HG03521 (cell line): ENCODE measurements around the gene NTRK1.
"Not testable (repeated sequence)": the region's sequence is repeated elsewhere in the genome, so short reads cannot be mapped to it uniquely, and the experiment has no call there.

Source experiments
- ATAC-seq: cut with Tn5 transposase; IDR thresholded peaks from one replicate; pipeline ENCODE4 v1.9.1; 2021; ENCODE audit warnings: mild to moderate bottlenecking, moderate library complexity; ENCODE audit not compliant: unreplicated experiment

The NTRK1 gene

DNA sequence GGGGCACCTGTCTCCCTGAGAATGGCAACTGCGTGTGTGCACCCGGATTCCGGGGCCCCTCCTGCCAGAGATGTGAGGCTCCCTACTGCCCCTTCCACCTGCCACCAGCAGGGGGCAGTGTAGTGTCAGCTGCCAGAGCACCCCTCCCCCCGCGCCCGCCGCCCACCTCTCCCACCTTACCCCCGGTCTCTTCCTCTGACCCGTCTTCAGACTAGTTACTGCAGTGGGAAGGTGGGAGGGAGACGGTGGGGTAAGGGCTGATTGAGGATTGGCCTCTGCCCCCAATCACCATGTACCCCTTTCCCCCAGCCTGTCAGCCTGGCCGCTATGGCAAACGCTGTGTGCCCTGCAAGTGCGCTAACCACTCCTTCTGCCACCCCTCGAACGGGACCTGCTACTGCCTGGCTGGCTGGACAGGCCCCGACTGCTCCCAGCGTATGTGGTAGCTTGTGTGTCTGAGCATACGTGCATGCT, 49.7 kb downstream of the NTRK1 start:
- ATAC-seq = no peak

DNA sequence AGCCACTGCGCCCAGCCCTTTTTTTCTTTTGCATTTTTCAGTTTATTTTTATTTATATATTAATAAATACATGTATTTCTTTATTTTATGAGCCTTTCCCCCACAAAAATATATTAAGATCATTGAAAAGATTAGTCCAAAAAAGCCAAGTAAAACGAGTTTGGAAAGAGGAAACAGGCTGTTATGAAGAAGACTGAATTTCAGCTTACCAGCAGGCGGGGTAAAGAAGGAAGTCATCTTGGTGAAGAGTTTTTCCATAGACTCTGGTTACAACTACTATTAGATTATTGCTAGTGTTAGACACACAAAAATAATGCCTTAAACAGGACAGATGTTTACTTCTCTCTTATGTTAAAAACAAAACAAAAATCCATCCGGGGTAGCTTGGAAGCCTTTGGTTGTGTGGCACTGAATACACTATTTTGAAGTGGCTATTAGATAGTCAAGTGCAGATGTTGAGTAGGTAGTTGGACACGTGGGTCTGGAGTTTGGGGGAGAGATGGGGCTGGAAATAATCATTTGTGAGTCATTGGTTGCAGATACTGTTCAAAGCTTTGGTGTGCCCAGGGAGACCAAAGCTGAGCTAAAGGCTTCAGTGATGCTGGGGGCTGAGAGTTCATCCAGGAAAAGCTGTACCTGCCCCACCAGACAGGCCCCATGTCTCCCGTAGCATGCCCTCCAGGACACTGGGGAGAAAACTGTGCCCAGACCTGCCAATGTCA, 51.1 kb downstream of the NTRK1 start:
- no peak for ATAC-seq

DNA sequence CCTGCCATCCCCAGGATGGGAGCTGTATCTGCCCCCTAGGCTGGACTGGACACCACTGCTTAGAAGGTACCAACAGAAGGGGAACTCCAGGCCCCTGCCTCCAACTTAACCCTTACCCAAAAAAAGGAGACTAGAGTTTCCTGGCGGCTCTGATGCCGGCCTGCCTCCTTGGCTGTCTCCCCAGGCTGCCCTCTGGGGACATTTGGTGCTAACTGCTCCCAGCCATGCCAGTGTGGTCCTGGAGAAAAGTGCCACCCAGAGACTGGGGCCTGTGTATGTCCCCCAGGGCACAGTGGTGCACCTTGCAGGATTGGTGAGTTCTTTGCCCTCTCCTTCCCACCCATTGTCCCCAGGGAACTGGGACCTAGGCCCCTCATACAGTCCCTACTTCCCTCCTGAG, 51.6 kb downstream of the NTRK1 start:
- no peak for ATAC-seq

DNA sequence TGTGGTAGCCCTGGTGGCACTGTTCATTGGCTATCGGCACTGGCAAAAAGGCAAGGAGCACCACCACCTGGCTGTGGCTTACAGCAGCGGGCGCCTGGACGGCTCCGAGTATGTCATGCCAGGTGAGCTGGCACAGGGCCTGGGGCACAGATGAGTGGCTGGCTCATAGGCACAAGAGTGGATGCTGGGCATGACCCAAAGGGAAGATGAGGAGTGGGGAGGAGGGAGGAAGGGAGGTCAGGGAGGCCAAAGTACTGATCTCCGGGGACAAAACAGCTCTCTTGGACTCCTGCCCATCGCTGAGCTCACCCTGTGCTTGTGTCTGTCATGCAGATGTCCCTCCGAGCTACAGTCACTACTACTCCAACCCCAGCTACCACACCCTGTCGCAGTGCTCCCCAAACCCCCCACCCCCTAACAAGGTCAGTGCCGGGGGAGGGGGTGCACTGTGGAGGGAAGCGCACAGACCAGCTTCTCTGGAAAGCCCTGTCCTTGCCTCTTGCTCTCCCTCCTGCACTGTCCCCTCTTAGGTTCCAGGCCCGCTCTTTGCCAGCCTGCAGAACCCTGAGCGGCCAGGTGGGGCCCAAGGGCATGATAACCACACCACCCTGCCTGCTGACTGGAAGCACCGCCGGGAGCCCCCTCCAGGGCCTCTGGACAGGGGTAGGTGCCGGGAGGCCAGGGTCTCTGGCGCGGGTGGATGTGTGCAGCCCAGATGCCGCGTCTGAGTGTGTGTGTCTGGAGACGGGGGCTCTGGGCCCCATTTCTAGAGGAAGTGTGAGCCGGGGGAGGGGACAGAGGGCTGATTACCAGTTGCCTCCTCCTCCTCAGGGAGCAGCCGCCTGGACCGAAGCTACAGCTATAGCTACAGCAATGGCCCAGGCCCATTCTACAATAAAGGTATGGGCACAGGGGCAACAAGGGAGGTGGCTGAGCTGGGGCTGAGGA, 52.5 kb downstream of the NTRK1 start:
- ATAC-seq = no peak

DNA sequence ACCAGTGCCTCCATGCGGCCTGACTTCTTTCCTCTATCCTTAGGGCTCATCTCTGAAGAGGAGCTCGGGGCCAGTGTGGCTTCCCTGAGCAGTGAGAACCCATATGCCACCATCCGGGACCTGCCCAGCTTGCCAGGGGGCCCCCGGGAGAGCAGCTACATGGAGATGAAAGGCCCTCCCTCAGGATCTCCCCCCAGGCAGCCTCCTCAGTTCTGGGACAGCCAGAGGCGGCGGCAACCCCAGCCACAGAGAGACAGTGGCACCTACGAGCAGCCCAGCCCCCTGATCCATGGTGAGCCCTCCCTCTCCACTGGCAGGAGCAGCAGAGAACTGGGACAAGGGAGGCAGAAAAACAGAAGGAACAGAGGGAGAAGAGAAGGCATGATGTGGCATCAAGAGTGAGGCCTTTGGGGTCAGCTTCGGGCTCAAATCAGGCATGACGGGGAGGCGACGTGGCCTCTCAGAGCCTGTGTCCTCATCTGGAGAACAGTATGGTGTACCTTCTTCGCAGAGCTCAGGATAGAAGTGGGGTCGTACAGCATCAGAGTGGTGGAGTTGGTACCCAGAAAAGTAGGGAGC, 53.2 kb downstream of the NTRK1 start:
- ATAC-seq = no peak

DNA sequence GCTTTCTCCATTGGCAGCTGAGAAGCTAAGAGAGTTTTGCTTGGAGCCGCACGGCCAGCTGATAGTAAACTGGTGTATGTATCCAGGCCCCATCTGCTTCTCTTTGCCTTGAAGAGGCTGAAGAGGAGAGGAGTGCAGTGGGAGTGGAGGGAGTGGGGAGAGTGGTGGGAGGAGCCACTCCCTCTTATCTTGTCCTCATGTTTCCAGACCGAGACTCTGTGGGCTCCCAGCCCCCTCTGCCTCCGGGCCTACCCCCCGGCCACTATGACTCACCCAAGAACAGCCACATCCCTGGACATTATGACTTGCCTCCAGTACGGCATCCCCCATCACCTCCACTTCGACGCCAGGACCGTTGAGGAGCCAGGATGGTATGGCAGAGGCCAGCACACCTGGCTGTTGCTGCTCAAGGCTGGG, 53.8 kb downstream of the NTRK1 start:
- no peak for ATAC-seq

DNA sequence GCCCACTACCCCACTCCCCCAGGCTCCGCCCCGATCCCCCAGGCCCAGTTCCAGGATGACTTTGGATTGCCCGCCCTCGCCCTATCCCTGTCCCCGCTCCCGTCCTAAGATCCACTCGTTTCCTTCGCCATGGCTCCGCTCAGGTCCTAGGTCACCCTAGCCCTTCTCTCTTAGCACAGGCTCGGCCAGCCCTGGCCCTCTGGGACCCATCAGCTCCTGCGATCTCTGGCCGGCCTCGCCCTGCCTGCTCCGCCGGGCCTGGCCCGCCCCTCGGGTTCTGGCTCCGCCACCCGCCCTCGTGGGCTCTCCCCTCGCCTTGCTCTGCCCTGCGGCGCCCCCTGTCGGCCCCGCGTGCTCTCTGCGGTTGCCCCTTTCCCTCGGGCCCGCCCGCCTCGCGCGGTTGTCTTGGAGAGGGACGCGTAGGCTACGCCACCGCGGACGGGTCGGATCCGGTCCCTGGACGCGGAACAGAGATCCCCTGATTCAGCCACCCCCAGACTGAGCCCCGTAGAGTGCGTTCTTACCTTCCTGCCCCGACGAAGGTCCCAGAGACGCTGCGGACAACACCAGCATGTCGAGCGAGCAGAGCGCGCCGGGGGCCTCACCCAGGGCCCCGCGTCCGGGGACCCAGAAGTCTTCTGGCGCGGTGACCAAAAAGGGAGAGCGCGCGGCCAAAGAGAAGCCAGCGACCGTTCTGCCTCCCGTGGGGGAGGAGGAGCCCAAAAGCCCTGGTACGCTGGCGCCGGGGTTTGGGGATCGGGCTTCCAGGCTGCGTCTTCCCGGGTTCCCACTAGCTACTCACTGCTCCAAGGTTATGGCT, 59.8 kb downstream of the NTRK1 start, which contains the start of gene LRRC71:
LRRC71 (plus strand) TSS at position 400 of the 820 bp plus-strand sequence; CDS start at position 572, 172 bp downstream.
- ATAC-seq = no peak

DNA sequence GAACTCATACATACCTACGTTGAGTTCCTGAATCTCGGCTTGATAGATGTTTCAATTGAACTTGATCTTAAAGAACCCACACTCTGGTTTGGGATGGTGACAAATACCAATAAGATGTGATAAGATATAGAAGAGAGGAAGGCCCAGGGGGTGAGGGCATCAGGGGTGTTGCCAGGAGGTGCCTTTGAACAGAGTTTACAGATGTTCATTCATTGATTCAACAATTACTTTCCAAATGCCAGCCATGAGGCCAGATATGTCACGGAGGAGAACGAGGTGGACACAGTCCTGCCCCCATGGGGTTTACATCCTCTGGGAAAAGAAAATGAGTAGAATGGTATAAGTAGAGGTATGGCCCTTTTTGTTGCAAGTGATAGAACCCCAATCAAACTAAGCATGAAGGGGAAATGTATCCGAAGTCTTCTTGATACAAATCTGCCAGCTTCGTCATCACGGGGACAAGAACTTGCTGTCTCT, 60.4 kb downstream of the NTRK1 start:
- ATAC-seq = no peak

DNA sequence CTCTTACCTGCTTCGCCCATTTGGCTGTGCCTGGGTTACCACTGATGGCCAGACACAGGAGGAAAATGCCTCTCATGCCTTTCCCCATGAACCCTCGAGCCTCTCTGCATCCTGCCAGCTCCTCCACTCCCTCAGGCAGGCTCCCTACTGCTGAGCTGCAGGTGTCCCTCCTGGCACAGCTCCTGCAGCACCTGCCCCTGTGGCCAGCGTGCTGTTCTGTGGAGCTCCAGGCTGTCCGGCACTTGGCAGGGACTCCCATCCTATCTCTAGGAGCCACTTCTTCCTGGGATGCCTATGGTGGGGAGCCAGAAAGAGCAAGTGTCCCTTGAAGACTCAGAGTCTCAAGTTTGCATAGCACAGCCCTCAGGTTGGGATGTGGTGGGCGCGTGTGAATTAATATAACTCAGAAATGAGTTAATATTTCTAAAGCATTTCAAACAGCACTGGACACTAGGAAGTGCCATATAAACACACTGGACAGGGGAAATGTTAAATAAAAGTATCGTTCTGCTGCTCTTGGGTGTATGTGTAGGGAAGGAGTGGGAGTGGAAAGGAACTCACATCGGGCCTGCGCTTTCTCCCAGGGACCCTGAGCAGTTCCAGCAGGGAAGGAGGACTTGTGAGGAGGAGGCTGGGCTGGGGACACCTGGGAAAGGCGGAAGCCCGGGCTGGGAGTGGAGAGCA, 62.5 kb downstream of the NTRK1 start:
- no peak for ATAC-seq

DNA sequence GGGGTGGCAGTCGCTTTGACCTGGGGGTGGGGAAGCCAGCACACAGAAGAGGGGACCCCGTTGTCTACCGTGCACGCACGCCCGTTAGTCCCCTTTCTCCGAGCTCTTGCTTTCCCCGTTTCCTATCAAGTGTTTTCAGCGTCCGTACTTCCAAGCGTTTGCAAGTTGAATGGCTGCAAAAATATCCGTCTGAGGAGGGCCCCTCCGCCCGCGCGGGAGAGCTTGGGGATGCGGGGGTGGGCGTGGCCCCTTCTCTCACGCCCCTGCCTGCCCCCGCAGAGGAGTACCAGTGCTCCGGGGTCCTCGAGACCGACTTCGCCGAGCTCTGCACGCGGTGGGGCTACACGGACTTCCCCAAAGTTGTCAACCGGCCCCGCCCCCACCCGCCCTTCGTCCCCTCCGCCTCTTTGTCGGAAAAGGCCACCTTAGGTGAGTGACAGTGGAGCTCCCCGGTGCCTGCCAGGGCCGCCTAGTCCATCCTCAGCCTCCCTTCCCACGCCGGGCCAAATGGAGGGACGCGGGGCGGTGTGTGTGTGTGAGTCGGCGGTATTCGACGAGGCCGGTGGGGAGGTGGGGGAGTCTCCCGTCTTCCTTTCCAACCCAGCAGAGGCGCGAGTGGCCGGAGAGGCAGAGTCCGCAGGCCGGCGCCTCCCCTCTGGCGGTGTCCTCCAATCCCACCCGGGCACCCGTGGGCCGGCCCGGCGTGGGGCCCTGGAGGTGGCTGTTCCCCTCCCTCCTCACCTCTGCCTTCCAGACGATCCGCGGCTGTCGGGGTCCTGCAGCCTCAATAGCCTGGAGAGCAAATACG, 63.2 kb downstream of the NTRK1 start:
- ATAC-seq = no peak

DNA sequence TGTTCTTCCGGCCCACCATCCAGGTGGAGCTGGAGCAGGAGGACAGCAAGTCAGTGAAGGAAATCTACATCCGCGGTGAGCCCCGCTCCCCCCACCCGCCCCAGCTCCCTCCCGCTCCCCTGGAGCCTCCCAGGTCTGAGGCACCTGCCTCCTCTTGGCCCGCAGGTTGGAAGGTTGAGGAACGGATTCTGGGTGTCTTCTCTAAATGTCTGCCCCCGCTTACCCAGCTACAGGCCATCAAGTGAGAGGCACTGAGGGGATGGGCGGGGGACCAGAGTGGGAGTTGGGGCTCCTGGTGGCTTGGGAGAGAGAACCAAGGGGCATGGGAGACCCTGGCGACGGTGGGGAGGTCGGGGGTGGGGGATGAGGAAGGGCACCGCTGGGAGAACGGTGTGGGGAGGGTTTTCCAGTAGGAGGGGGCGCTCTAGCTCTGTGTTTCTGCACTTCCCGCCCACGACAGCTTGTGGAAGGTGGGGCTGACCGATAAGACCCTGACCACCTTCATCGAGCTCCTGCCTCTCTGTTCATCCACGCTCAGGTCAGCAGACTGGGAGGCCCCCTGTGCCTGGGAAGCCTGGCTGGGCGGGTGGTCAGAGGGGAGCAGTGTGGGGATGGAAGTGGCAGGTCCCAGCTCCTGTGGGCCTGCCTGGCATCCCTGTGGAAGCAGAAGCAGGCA, 64.0 kb downstream of the NTRK1 start:
- no peak for ATAC-seq

DNA sequence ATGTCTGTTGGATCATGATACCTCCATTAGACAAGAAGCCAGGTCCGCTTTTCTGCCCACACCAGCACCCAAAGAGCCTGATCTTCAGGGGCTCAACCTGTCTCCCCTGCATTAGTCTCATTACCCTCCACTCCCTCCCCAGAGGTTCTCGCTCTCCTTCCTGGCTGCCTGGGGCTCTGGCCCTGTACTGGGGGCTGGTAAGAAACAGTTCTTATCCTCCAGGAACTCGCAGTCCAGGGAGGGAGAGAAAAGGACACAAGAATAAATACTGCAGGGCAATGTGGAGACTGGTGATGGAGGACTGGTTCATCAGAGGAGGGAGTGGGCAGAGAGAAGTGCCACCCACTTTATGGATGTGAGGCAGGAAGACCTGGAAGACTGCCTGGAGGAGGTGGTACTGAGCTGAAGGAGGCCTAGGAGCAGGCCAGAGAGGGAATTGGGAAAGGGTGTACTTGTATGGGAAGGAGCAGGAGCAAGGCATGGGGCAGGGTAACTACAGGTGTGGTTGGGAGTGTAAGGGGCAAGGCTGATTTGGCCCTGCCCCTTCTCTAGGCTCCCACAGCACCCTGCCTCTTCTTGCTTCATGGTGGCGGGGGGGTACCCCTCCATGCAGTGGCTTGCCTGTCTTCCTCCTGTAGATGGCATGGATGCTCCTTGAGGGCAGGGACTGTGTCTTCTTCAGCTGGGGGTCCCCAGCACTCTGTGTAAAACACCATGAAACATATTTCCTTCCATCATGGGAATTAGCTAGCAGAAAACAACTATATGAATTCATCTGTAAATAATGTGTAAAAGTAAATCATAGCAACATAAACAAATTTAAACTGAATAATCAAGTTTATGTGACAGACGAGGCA, 64.7 kb downstream of the NTRK1 start:
- ATAC-seq = no peak

DNA sequence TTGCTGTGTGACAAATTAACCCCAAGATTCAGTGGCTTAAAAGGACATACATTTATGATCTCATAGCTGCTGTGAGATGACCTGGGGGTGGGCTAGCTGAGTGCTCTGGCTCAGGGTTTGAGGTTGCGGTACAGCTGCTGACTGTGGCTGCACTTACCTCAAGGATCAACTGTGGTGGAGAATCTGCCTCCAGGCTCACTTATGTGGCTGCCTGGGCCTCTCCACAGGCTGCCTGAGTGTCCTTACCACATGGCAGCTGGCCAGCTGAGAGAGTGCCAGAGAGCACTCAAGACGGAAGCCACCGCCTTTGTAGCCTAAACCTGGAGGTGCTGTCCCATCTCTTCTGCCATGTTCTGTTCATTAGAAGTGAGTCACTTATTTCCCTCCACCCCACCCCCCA, 65.5 kb downstream of the NTRK1 start:
- ATAC-seq = no peak

DNA sequence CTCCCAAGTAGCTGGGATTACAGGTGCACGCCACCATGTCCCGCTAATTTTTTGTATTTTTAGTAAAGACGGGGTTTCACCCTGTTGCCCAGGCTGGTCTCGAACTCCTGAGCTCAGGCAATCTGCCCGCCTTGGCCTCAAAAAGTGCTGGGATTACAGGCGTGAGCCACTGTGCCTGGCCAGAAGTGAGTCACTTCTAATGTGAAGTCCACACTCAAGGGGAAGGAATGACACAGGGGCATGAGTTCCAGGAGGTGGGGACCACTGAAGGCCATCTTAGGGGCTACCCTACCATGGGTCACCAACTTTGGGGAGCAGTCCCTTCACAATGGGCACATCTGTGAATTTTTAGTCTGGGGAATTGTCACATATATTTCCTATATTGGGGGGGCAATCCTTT, 66.0 kb downstream of the NTRK1 start:
- not testable (repeated sequence) for ATAC-seq

DNA sequence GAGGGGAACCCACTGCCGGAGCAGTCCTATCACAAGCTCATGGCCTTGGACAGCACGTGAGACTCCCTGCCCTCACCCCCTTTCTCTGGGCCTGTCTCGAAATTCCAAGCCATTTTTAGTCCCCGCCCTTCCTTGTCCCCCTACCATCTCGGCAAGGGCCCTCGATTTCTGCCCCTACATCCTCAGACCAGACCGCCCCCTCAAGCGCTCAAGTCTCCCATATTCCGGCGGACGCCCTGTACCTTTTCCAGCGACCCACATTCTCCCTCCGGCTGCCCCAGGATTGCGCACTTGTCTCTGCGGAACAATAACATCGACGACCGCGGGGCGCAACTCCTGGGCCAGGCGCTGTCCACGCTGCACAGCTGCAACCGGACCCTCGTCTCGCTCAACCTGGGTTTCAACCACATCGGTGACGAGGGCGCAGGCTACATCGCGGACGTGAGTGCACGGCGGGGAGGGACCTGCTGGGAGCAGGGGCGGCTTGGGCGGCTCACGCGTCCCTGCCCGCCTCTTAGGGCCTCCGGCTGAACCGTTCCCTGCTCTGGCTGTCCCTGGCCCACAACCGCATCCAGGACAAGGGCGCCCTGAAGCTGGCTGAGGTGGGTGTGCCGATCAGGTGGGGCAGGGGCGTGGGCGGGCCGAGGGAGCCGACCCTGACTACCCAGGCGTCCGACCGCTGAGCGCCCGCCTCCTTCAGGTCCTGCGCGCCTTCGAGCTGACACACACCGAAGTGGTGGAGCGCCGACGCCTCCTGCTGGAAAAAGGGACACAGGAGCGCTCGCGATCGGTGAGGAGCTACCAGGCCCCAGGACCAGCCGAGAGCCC, 66.8 kb downstream of the NTRK1 start:
- ATAC-seq = no peak

DNA sequence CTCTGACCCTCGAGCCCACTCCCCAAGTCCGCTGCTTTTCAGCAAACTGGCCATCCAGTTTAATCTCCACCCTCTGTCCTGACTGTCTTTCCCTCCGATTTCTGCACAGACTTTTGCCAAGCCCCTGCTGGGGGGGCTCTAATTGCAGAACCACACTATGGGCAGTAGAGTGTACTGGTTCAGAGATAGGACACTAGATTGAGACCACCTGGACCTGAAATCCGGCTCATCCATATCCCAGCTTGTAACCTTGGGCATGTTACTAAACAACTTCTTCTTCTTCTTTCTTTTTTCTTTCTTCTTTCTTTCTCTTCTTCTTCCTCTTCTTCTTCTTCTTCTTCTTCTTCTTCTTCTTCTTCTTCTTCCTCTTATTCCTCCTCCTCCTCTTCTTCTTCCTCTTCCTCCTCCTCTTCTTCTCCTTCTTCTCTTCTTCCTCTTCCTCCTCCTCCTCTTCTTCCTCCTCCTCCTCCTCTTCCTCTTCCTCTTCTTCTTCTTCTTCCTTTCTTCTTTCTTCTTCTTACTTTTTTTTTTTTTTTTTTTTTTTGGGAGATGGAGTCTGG, 67.5 kb downstream of the NTRK1 start:
- no peak for ATAC-seq
